Neural cell (in vitro differentiated cells): Measurements from ENCODE around the gene MED16. TPM values are rescaled to one million over a fixed set of nuclear protein-coding genes. Genes with fewer than 3 reads are reported as not detected.

Experiments
- H2AFZ ChIP-seq: fragments of 200-600, 300-800 bp; sonication (generic), shearing (Covaris generic); 2 replicates; pipeline ENCODE4 v1.6.0; 2014; ENCODE audit warnings: low read depth, mild to moderate bottlenecking, antibody characterized with exemption, low read length, moderate library complexity
- H3F3A ChIP-seq: fragments of 200-600 bp; shearing (Covaris generic); 2 replicates; pipeline ENCODE4 v1.6.1; 2016; ENCODE audit warnings: mild to moderate bottlenecking, moderate library complexity, mixed read lengths, antibody characterized with exemption, low read length; ENCODE audit not compliant: insufficient read depth, poor library complexity, severe bottlenecking
- H3K27ac ChIP-seq: fragments of 200-600, 300-800 bp; sonication (generic), shearing (Covaris generic); 2 replicates; pipeline ENCODE4 v1.5.1; 2014; ENCODE audit warnings: mild to moderate bottlenecking, low read length, moderate library complexity
- H3K27me3 ChIP-seq: fragments of 300-800, 200-600 bp; sonication (generic), shearing (Covaris generic); 2 replicates; pipeline ENCODE4 v1.6.0; 2014; ENCODE audit warnings: mild to moderate bottlenecking, low read depth, low read length, moderate library complexity; ENCODE audit not compliant: insufficient read depth
- H3K36me3 ChIP-seq: fragments of 300-800, 200-600 bp; sonication (generic), shearing (Covaris generic); 2 replicates; pipeline ENCODE4 v1.5.1; 2014; ENCODE audit warnings: mild to moderate bottlenecking, antibody characterized with exemption, low read length, moderate library complexity; ENCODE audit not compliant: insufficient read depth
- H3K4me2 ChIP-seq: fragments of 300-800, 200-600 bp; sonication (generic), shearing (Covaris generic); 2 replicates; pipeline ENCODE4 v1.6.0; 2014; ENCODE audit warnings: mild to moderate bottlenecking, low read length
- H3K4me3 ChIP-seq: fragments of 300-800, 200-600 bp; sonication (generic), shearing (Covaris generic); 2 replicates; pipeline ENCODE4 v1.5.1; 2014; ENCODE audit warnings: mild to moderate bottlenecking, low read length, moderate library complexity
- H3K79me2 ChIP-seq: fragments of 200-600 bp; shearing (Covaris generic); replicated peaks from 2 replicates; pipeline ENCODE4 v1.6.0; 2014; ENCODE audit warnings: mild to moderate bottlenecking, low read length, moderate library complexity; ENCODE audit not compliant: insufficient read depth
- H3K9ac ChIP-seq: fragments of 300-800, 200-600 bp; sonication (generic), shearing (Covaris generic); 2 replicates; pipeline ENCODE4 v1.6.1; 2016; ENCODE audit warnings: mild to moderate bottlenecking, low read length, mixed read lengths
- H3K9me2 ChIP-seq: fragments of 200-600 bp; shearing (Covaris generic); 2 replicates; pipeline ENCODE4 v1.6.1; 2016; ENCODE audit warnings: mild to moderate bottlenecking, low read length, mixed read lengths; ENCODE audit not compliant: insufficient read depth
- H3K9me3 ChIP-seq: fragments of 200-600, 300-800 bp; sonication (generic), shearing (Covaris generic); 2 replicates; pipeline ENCODE4 v1.6.1; 2016; ENCODE audit warnings: mild to moderate bottlenecking, mixed run types, low read length, moderate library complexity, mixed read lengths
- H4K20me1 ChIP-seq: fragments of 200-600 bp; shearing (Covaris generic); 2 replicates; pipeline ENCODE4 v1.6.1; 2016; ENCODE audit warnings: mild to moderate bottlenecking, mixed run types; ENCODE audit not compliant: insufficient read depth
- EP300 ChIP-seq: fragments of 450-650 bp; conservative IDR thresholded peaks from 2 replicates; pipeline ENCODE4 v1.6.1; 2014; ENCODE audit warnings: antibody characterized with exemption, mild to moderate bottlenecking, moderate library complexity; ENCODE audit not compliant: poor library complexity, severe bottlenecking
- EZH2 ChIP-seq: fragments of 200-600, 300-800 bp; shearing (Covaris generic), sonication (generic); IDR thresholded peaks from 2 replicates; pipeline ENCODE4 v1.6.1; 2014; ENCODE audit warnings: antibody characterized with exemption, low read length, borderline replicate concordance, mild to moderate bottlenecking; ENCODE audit not compliant: insufficient read depth, poor library complexity, severe bottlenecking
- MXI1 ChIP-seq: fragments of 450-650 bp; conservative IDR thresholded peaks from 2 replicates; pipeline ENCODE4 v1.6.1; 2014; ENCODE audit warnings: antibody characterized with exemption, mild to moderate bottlenecking; ENCODE audit not compliant: poor library complexity, severe bottlenecking
- POLR2AphosphoS5 ChIP-seq: IDR thresholded peaks from 2 replicates; pipeline ENCODE4 v1.6.1; 2012
- RAD21 ChIP-seq: fragments of 450-650 bp; conservative IDR thresholded peaks from 2 replicates; pipeline ENCODE4 v1.6.1; 2014; ENCODE audit warnings: antibody characterized with exemption, mild to moderate bottlenecking, moderate library complexity
- REST ChIP-seq: IDR thresholded peaks from 2 replicates; pipeline ENCODE4 v1.6.1; 2012; ENCODE audit warnings: borderline replicate concordance
- SMC3 ChIP-seq: fragments of 450-650 bp; conservative IDR thresholded peaks from 2 replicates; pipeline ENCODE4 v1.6.1; 2014; ENCODE audit warnings: antibody characterized with exemption, mild to moderate bottlenecking, moderate library complexity; ENCODE audit not compliant: poor library complexity
- TAF1 ChIP-seq: IDR thresholded peaks from 2 replicates; pipeline ENCODE4 v1.6.1; 2012; ENCODE audit warnings: low read depth
- polyA plus RNA-seq: library from polyadenylated mRNA; depleted of rRNA; stranded (reverse); fragments of >200 nt; gene quantifications from 2 replicates; pipeline ENCODE4 v1.2.3, GENCODE V29; 2014
- TF ChIP-seq, protein P1 (sequence below): fragments of 450-650 bp; IDR thresholded peaks from 2 replicates; pipeline ENCODE4 v1.5.1; 2014; ENCODE audit warnings: antibody characterized with exemption, mild to moderate bottlenecking, moderate library complexity; ENCODE audit not compliant: poor library complexity, severe bottlenecking

Gene MED16
- polyA plus RNA-seq, 1 donor from 2014 or later: 13.3 TPM

GRCh38 chr19:934197-934840 is 41.3 kb upstream of the MED16 start:
- Histone ChIP-seq H3K4me2 (no peak overlapping the region), H3K4me3 (no peak overlapping the region), H3K9me2 (no peaks in the 10 kb centered on the region), H3K36me3 (no peaks in the 10 kb centered on the region), H3K9me3 (no peaks in the 10 kb centered on the region), H2AFZ (no peak overlapping the region), H3K79me2 (peaks cover 5% of the 10 kb centered on the region), H3K27me3 (no peaks in the 10 kb centered on the region), H3K27ac (no peak overlapping the region), H3F3A (no peaks in the 10 kb centered on the region), H4K20me1 (no peaks in the 10 kb centered on the region), H3K9ac (no peak overlapping the region)
- TF ChIP-seq SMC3 (no peak), TAF1 (no peak), EZH2 (no peak), EP300 (no peak), POLR2AphosphoS5 (no peak), MXI1 (no peak), RAD21 (no peak), REST (no peak)
- TF ChIP-seq, protein P1, sequence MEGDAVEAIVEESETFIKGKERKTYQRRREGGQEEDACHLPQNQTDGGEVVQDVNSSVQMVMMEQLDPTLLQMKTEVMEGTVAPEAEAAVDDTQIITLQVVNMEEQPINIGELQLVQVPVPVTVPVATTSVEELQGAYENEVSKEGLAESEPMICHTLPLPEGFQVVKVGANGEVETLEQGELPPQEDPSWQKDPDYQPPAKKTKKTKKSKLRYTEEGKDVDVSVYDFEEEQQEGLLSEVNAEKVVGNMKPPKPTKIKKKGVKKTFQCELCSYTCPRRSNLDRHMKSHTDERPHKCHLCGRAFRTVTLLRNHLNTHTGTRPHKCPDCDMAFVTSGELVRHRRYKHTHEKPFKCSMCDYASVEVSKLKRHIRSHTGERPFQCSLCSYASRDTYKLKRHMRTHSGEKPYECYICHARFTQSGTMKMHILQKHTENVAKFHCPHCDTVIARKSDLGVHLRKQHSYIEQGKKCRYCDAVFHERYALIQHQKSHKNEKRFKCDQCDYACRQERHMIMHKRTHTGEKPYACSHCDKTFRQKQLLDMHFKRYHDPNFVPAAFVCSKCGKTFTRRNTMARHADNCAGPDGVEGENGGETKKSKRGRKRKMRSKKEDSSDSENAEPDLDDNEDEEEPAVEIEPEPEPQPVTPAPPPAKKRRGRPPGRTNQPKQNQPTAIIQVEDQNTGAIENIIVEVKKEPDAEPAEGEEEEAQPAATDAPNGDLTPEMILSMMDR: no peak

- no peaks in the 10 kb centered on the region for H4K20me1 ChIP-seq
- no peaks in the 10 kb centered on the region for H3K27me3 ChIP-seq
- H3K36me3 ChIP-seq: no peaks in the 10 kb centered on the region
- no peak overlapping the region for H3K4me3 ChIP-seq
- H3K79me2 ChIP-seq: peaks cover 2% of the 10 kb centered on the region
- H3K9me3 ChIP-seq: no peaks in the 10 kb centered on the region
- H3K27ac ChIP-seq: no peak overlapping the region
- no peak overlapping the region for H3K4me2 ChIP-seq
- H2AFZ ChIP-seq: no peak overlapping the region
- no peaks in the 10 kb centered on the region for H3F3A ChIP-seq
- no peak overlapping the region for H3K9ac ChIP-seq
- no peaks in the 10 kb centered on the region for H3K9me2 ChIP-seq
- TF ChIP-seq EP300 (no peak), SMC3 (no peak), MXI1 (no peak), EZH2 (no peak), POLR2AphosphoS5 (no peak), RAD21 (no peak), REST (no peak), TAF1 (no peak)
- TF ChIP-seq, protein P1: no peak
Measured at GRCh38 chr19:933553-933882, 40.5 kb upstream of the MED16 start.
